Fibroblast of the aortic adventitia (primary cell): ENCODE data around the gene ZNF619. TPM values are rescaled to one million over a fixed set of nuclear protein-coding genes. Genes with fewer than 3 reads are reported as not detected.

Experiments used
- DNase-seq: peaks from one replicate; pipeline ENCODE4 v3.0.0-alpha.2; 2010; ENCODE audit warnings: low read depth
- H3K4me3 ChIP-seq: 2 replicates; pipeline ENCODE4 v1.5.1; 2011; ENCODE audit warnings: low read depth, mild to moderate bottlenecking, control low read depth, low read length, moderate library complexity
- CTCF ChIP-seq: IDR thresholded peaks from 2 replicates; pipeline ENCODE4 v1.5.1; 2011; ENCODE audit warnings: mild to moderate bottlenecking, low read length, control low read depth, inconsistent platforms; ENCODE audit not compliant: insufficient read depth
- total RNA-seq: library from RNA; depleted of rRNA; stranded (reverse); fragments of >200 nt; gene quantifications from 2 replicates; pipeline ENCODE4 v1.2.3, GENCODE V29; 2012; ENCODE audit warnings: low replicate concordance

Gene ZNF619
- total RNA-seq, 1 donor: 7.1 TPM

GRCh38 chr3:40451551-40451950 is 25.4 kb upstream of the ZNF619 start:
- TF ChIP-seq CTCF: no peak
- no peak overlapping the region for H3K4me3 ChIP-seq
- no peak for DNase-seq

- TF ChIP-seq CTCF: no peak
- H3K4me3 ChIP-seq: peak overlapping the region; percentile 92
Observed at GRCh38 chr3:40452057-40452456, 24.9 kb upstream of the ZNF619 start.

GRCh38 chr3:40452562-40452875 is 24.4 kb upstream of the ZNF619 start:
- DNase-seq: no peak
- H3K4me3 ChIP-seq: peak overlapping the region; percentile 92
- TF ChIP-seq CTCF: no peak

More at GRCh38 chr3:40452057-40452456, 24.9 kb upstream of the ZNF619 start:
- DNase-seq: no peak

- DNase-seq: peak; percentile 98
- H3K4me3 ChIP-seq: peak overlapping the region; percentile 92
- TF ChIP-seq CTCF: no peak
Observed at GRCh38 chr3:40452876-40453730, 23.8 kb upstream of the ZNF619 start.

GRCh38 chr3:40453933-40454332 is 23.0 kb upstream of the ZNF619 start:
- DNase-seq: no peak
- no peak for TF ChIP-seq CTCF
- peak overlapping the region; percentile 92 for H3K4me3 ChIP-seq

- no peak for DNase-seq
- H3K4me3 ChIP-seq: no peak overlapping the region
- no peak for TF ChIP-seq CTCF
Observed at GRCh38 chr3:40455328-40455727, 21.6 kb upstream of the ZNF619 start.
